ENCODE measurements around the gene SLC43A3.
"Not testable (repeated sequence)": the region's sequence is repeated elsewhere in the genome, so short reads cannot be mapped to it uniquely, and the experiment has no call there.

The SLC43A3 gene

GRCh38 chr11:57459164-57460021, 32.5 kb upstream of the SLC43A3 start:
- DNase-seq (ENCODE audit: low read depth): no peak

- peak; percentile 52 for DNase-seq (ENCODE audit: low read depth)
These were observed 31.7 kb upstream of the SLC43A3 start for GRCh38 chr11:57458410-57459163.

DNA sequence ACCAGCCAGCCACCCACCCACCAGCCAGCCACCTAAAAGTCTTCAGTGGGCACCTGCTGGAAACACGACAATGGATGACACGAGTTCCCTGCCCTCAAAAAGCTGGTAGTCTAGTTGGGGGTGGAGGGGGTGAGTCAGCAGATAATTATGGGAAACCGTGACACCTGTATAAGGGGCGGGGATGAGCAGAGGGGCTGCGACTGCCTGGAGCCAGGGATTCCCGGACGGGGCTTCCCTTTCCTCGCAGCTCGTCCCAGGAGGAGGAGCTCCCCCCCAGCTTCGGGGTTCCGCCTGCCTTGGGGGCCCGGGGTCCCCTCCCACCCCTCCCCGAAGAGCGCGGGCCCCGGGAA, 31.1 kb upstream of the SLC43A3 start:
- DNase-seq (ENCODE audit: low read depth): no peak

DNA sequence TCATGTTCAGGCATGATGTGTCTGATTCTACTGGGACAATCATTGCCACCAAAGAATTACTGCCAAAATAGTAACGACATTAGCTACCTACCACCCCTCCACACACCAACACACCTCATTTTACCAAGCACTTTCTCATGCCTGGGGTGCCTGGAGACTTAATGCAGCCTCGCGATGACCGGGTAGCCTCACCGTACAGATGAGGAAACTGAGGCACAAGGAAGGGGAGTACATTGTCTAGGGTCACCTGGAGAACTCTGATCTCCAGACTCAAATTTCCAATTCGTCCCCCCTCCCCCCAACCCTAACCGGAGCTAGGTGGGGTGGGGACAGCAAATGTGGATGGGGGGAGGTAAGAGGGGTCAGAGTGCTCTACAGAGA, 30.7 kb upstream of the SLC43A3 start:
- DNase-seq (ENCODE audit: low read depth): no peak

DNA sequence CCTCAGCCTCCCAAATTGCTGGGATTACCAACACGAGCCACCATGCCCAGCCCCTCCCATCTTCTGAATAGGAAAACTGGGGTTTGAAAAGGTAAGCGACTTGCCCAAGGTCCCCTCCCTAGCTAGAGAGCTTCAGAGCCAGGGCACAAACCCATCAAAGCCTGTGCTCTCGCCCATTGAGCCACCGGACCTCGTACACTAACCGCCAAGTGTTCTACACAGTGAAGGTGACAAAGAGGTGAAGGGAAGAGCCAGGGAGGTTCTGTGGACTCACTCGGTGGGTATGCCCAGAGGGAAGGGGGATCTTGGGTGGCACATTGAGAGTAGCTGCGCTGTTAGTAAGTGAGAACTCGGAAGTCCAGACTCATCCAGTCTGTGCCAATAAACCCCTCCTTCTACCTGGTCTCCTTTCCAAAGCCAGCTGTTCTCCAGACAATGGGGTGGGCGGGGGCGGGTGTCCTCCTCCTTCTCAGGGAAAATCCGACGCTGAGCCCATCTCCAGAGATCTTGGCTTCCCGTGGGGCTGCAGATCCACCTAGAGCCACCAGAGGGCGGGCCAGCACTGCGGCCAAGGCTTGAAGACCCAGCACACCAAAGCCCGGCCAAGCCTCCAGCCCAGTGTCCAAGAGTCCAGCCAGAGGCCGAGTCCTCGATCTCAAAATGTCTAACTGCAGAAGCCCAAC, 30.2 kb upstream of the SLC43A3 start:
- DNase-seq (ENCODE audit: low read depth): peak; percentile 90

DNA sequence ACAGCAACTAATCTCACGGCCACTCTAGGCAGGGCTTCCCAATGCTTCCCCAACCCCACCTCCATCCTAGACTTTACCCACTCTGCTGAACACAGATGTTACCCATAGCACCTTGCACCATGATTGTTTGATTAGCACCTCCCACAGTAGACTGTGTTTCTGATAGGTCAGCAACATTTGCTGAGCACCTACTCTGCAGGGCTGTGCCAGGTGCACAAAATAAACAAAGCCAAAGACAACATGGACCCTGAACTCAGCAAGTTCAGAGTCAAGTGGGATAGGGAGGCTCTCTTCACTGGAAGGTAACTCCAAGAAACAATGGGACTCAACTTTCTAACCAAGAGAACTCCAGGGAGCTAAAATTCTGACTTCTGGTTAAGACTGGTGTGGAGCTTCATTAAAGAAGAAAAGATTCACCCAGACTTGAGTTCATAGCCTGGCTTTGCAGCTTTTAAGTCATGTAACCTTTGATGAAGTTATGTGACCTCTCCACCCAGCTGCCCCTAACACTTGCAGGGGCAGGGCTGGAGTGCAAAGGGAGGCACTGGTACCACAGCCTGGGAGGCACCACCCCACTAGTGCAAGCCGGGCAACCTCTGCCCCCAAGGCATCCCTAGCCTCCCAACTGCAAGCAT, 26.7 kb upstream of the SLC43A3 start:
- no peak for DNase-seq (ENCODE audit: low read depth)

- DNase-seq (ENCODE audit: low read depth): no peak
These were observed 19.1 kb upstream of the SLC43A3 start for GRCh38 chr11:57446055-57446454.

DNA sequence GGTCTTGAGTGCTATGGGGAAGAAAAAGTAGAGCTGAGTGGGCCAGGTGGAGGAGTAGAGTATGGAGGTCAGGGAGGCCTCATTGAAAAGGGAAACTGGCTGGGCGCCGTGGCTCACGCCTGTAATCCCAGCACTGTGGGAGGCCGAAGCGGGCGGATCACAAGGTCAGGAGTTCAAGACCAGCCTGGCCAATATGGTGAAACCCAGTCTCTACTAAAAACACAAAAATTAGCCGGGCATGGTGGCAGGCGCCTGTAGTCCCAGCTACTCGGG, 18.1 kb upstream of the SLC43A3 start:
- DNase-seq (ENCODE audit: low read depth): not testable (repeated sequence)

GRCh38 chr11:57444362-57445121, 17.6 kb upstream of the SLC43A3 start:
- peak; percentile 70 for DNase-seq (ENCODE audit: low read depth)

- DNase-seq (ENCODE audit: low read depth): no peak
These were observed 14.0 kb upstream of the SLC43A3 start for GRCh38 chr11:57440744-57441414.

DNA sequence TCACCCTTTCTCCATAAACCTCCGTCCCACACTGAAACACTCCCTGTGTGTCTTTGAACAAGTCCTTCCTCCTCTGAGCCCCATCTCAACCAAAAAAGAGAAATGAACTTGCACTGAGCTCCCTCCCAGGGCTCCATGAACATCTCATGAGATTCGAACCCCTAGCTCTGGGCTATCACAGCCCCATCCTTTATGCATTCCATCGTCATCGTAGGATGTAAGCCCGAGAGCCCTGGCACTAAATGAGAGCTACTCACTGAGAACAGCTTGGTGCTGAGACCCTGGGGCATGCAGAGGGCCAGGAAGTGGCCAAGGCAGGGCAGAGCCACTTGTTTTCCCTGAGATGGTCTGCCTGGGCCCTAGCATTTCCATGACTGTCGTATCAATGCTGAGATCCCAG, 12.9 kb upstream of the SLC43A3 start:
- no peak for DNase-seq (ENCODE audit: low read depth)

DNA sequence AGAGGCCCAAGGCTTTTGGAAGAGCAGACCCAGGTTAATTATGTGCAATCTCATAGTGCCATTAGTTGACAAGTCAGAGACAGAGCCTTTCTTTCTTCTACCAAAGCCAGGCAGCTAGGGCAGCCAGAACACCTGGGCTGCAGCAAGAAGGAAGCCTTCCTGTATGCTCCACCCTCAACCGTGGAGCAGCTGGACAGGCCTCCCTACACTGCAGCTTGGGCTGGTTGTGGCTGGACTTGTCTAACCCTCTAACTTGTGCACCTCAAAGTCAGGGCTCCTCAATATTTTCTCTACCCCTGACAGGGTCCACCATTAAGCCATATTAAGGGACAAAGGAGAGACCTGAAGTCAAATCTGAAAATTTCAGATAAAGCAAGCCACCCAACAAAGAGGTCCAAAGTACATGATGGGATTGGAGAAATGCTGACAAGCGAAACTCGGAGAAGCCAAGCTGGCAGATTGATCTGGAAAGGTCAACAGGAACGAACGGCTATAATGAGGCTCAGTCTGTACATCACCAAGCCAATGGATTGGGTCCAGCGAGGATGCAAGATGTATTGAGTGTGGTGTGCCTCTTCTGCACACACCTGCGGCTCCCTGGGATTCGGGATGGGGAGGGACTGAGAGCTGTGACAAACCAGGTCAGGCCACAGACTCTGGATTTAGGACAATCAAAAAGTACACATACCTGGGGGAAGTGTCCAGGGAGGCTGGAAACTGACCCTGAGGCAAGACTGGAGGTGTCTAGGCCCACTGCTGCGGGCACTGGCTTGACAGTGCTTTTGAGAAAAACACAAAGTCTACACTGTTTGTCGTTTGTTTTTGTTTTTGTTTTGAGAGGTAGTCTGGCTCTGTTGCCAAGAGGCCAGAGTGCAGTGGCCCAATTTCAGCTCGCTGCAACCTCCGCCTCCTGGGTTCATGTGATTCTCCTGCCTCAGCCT, 11.7 kb upstream of the SLC43A3 start:
- no peak for DNase-seq (ENCODE audit: low read depth)

GRCh38 chr11:57436031-57436430, 9.1 kb upstream of the SLC43A3 start:
- DNase-seq (ENCODE audit: low read depth): no peak

- DNase-seq (ENCODE audit: low read depth): peak; percentile 87
These were observed 8.0 kb upstream of the SLC43A3 start for GRCh38 chr11:57434640-57435546.

DNA sequence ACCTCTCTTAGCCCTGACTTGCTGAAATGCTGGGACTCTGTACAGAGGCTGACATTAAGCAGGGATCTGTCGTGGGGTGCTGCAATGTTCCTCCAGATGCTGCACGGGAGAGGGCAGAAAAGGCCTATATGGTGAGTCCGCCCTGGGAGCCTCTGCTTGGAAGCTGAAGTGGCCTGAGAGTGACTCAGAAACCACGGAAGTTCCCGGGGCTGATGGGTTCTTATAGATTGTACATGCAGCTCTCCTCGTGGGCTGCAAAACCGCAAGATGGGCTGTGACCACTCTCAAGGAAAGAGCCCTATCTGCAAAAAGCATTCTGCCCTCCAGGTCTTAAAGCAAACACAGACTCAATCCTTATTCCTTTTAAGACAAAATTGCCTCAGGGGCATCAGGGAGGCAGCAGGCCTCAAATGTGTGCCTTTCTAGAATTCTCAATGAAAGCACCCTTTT, 5.8 kb upstream of the SLC43A3 start:
- peak; percentile 96 for DNase-seq (ENCODE audit: low read depth)

DNA sequence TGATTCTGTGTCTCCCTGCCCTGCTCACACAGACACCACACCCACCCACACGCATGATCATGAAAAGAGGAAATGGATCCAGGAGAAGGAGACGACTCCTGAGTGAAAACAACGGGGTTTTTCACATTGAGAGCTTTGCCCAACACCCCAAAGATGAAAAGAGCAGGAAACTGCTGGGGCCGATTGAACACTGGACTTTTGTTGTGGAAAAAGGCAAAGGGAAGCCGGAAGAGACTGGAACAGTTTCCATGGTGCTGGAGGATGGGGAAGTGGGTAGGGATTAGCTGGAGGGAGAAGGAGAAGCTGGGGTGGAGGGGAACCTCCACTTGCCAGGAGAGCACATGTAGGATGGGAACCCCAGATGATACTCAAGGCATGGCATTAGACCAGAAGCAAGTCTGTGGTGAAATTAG, 5.2 kb upstream of the SLC43A3 start:
- no peak for DNase-seq (ENCODE audit: low read depth)

- DNase-seq (ENCODE audit: low read depth): no peak
These were observed 4.0 kb upstream of the SLC43A3 start for GRCh38 chr11:57430952-57431351.

DNA sequence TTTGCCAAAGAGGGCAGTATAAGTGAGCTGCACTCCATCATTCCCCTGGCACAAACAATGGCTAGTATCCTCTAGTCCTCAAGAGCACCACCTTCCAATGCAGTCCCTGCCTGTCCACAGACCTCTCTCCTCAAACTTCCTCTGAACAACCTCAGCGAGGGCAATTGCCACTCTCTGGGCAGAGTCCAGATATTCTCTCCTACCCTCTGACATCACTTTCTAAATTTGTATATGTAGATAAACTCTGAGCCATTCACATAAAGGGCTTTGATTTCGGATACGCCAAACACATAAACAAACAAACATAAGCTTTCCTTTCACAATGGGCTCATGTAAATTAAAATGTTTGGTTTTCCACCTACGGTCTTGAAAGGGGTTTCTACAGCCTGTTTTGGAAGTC, 3.0 kb upstream of the SLC43A3 start:
- DNase-seq (ENCODE audit: low read depth): no peak

GRCh38 chr11:57428643-57429042, 1.7 kb upstream of the SLC43A3 start:
- DNase-seq (ENCODE audit: low read depth): no peak
